Spinal cord (tissue), 10 donors: Measurements from ENCODE around the gene KLRC3. TPM values are rescaled to one million over a fixed set of nuclear protein-coding genes. Genes with fewer than 3 reads are reported as not detected.

Source experiments
- DNase-seq, 6 donors: peaks; one replicate each; pipeline versions ENCODE4 v3.0.0 to v3.0.0-alpha.2; 2013 to 2015; ENCODE audit warnings: low spot score in 6 of 6, low read depth in 4 of 6
- H3K27ac ChIP-seq: one replicate; pipeline ENCODE4 v1.5.1; 2013; ENCODE audit warnings: low read depth, low read length, control low read depth
- H3K27me3 ChIP-seq: one replicate; pipeline ENCODE4 v1.6.1; 2013; ENCODE audit warnings: low read length; ENCODE audit not compliant: control insufficient read depth, insufficient read depth
- H3K36me3 ChIP-seq: one replicate; pipeline ENCODE4 v1.6.1; 2013; ENCODE audit warnings: low read length; ENCODE audit not compliant: control insufficient read depth, insufficient read depth
- H3K4me1 ChIP-seq: one replicate; pipeline ENCODE4 v1.6.1; 2013; ENCODE audit warnings: low read length; ENCODE audit not compliant: control insufficient read depth, insufficient read depth
- H3K4me3 ChIP-seq: one replicate; pipeline ENCODE4 v1.5.1; 2013; ENCODE audit warnings: low read depth, low read length, control low read depth
- H3K9me3 ChIP-seq: one replicate; pipeline ENCODE4 v1.6.1; 2013; ENCODE audit warnings: low read length; ENCODE audit not compliant: control insufficient read depth, insufficient read depth
- WGBS: methylation state at CpG from one replicate; pipeline ENCODE4 v1.1.5; 2013; ENCODE audit warnings: missing lambda C conversion rate; ENCODE audit not compliant: insufficient coverage; 5-methylcytosine and 5-hydroxymethylcytosine counted together
- polyA plus RNA-seq, 2 donors: library from polyadenylated mRNA; unstranded; fragments of 120-200 nt; gene quantifications; one replicate each; pipeline ENCODE4 v1.2.1, GENCODE V29; 2013; ENCODE audit not compliant: insufficient read length in 2 of 2
- total RNA-seq, 2 donors: library from RNA; depleted of rRNA in 1 of 2; stranded (reverse); fragments of 120-200 nt in 1 of 2; fragments of >200 nt in 1 of 2; gene quantifications; one replicate each; pipeline versions ENCODE4 v1.2.3 to v1.2.4, GENCODE V29; 2013 to 2014
- donor health status: healthy.

Gene KLRC3
- total and polyA plus RNA-seq, 4 donors = 5.3 to 26.4 (median 8.6) TPM

DNA sequence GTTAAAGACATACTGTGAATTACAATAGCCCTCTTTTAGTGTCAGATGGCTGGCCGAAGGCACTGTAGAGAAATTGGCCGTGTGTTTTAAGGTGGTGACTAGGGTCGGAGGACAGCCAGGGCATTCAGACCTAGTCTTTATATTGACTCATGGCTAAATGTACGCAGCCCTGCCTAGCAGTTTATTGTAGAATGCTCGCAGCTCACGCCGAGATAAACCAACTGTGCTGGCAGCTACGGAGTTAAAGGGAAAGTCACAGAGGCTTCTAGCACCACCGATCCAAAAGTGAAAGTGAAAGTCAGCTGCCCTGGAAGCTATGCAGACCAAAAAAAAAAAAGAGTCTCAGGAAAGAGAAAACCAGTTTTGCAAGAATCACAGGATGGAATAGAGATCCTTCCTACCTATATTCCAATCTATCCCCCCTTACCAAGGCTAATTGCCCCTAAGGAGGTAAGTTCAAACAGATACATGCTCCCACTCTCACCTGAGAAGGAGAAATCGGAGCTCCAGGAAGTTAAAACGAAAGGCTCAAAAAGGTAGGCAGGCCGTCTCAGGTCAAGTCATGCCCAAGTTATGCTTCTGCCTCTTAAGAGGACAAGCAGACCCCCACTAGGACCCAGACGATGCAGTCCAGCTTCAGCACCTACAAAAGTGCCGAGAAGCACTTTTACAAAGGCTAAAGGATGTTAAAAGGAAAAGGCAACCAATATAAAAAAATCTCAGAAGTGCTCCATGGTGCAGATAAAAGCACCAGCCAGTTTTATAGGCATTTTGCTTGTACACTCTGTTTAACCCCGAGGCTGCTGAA lies 55.4 kb downstream of the KLRC3 start:
- no peaks in the 10 kb centered on the region for H3K36me3 ChIP-seq
- WGBS = 0% methylated on average over 11 of the region's 15 CpGs
- H3K27me3 ChIP-seq = no peaks in the 10 kb centered on the region
- peaks cover 26% of the 10 kb centered on the region for H3K4me1 ChIP-seq
- peak overlapping the region; percentile 46 for H3K4me3 ChIP-seq
- DNase-seq = peak in 4 of 6 donors; percentile 70 to 91 (median 84)
- peak overlapping the region; percentile 99 for H3K27ac ChIP-seq
- H3K9me3 ChIP-seq = no peaks in the 10 kb centered on the region

DNA sequence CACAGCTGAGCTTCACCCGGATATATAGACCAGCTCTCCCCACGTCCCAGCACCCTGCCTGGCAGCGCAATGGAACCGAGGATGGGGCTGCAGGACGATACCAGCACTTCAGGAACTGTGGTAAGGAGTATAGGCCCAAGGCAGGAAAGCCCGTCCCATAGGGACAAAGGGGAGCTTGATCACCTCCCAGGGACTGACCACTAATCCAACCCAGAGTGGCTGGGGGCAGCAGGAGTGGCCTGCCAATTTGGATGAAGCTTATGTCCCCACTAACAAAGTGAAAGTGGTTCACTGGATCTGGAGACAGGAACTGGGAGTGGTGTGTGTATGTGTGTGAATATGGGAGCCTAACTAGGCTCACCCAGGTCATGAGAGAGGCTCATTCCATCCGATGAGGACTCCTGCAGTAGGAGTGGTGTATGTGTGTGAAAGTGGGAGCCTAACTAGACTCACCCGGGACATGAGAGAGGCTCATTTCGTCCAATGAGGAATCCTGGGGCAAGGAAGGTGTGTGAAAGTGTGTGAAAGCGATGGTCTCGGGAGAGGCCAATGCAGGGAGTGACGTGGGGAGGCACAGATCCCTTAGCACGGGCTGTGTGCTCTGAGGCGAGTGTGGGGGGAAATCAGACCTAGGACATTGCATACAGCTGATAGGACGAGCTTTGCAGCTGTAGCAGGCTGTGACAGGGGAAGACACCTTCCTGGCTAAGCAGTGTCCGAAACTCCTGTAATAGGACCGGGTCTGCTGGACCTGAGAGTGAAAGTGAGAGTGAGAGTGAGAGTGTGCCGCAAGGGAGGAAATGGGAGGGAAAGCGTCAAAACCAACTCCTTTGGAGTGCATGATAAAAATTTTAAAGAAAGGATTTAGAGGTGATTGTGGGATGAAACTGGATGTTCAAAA lies 56.2 kb downstream of the KLRC3 start:
- DNase-seq = peak in 3 of 6 donors; percentile 66 to 79 (median 73)
- peaks cover 24% of the 10 kb centered on the region for H3K4me1 ChIP-seq
- H3K36me3 ChIP-seq = no peaks in the 10 kb centered on the region
- WGBS = 13% methylated on average over 17 of the region's 19 CpGs
- H3K27me3 ChIP-seq = no peaks in the 10 kb centered on the region
- no peaks in the 10 kb centered on the region for H3K9me3 ChIP-seq
- peak overlapping the region; percentile 46 for H3K4me3 ChIP-seq
- peak overlapping the region; percentile 99 for H3K27ac ChIP-seq

DNA sequence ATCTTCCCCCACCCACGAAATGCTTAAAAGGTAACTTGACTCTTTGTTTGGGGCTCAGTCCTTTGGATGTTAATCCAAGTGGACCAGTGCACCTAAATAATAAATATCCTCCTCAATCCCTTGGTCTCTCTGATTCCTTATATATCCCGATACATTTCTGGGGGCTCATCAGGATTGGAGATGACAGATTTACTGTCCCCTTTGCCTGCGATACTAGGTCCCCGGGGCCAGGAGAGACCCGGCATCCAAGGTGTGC lies 56.8 kb downstream of the KLRC3 start:
- Histone ChIP-seq H3K27me3 (no peaks in the 10 kb centered on the region), H3K36me3 (no peaks in the 10 kb centered on the region), H3K27ac (peak overlapping the region; percentile 99), H3K4me1 (peaks cover 22% of the 10 kb centered on the region), H3K9me3 (no peaks in the 10 kb centered on the region), H3K4me3 (peak overlapping the region; percentile 46)
- DNase-seq = no peak
- WGBS = 62% methylated on average over 4 of the region's 5 CpGs

DNA sequence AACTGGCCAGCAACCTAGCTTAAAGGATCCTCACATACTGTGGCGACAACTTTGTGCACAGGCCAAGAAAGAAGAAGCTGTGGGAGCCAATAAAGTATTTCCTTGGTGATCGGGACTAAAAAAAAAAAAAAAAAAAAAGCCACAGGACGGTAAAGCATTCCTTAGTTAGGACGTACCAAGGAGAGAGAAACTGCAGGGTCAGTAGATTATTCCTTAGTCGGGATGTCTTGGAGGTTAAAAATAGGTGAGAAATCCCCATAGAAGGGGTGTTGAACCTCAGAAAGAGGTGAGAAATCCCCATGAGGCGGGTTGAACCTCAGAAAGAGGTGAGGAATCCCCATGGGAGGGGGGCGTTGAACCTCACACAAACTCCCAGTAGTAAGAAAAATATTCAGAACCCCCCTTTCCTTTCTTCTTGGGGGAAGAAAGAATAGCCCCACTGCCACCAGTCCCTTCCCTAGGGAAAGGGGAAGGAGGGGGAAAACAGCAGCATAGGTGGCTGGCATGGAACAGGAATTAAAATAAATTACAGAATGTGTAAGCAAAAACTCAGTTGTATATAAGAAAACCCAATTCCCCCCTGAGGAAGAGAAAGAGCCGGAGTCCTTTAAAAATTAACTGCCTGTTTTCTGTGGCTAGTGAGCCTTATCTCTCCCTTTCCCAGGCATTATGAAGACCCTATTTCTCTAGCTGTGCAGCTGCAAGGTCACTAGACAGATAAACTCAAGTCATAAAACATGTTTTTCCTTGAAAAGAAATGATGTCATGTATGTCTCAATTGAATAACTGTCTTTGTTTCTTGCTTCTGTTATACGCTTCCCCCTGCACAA lies 57.4 kb downstream of the KLRC3 start:
- 41% methylated on average over 3 of the region's 9 CpGs for WGBS
- H3K27me3 ChIP-seq = no peaks in the 10 kb centered on the region
- peak overlapping the region; percentile 99 for H3K27ac ChIP-seq
- H3K9me3 ChIP-seq = no peaks in the 10 kb centered on the region
- peak overlapping the region; percentile 46 for H3K4me3 ChIP-seq
- peak in 2 of 6 donors; percentile 16 to 46 for DNase-seq
- H3K4me1 ChIP-seq = peaks cover 17% of the 10 kb centered on the region
- H3K36me3 ChIP-seq = no peaks in the 10 kb centered on the region

DNA sequence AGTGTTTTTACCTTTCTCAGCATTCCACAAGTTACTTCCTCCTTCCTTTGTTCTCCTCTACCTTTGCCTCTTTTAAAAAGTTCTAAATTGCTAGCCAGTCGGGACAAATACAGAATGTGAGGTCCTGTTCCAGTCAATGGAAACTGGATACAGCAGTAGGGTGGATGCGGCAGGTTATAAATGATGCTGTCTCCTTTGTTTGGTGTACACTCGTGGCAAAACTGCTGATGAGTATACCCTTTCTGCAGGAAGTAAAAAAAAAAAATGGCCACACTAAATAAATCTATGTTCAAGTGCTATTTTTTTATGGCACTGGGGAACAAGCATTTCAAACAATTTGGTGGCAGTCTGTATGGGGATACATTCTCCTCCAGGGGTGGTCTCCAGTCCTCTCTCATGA lies 58.1 kb downstream of the KLRC3 start:
- Histone ChIP-seq H3K27ac (peak overlapping the region; percentile 99), H3K36me3 (no peaks in the 10 kb centered on the region), H3K9me3 (no peaks in the 10 kb centered on the region), H3K27me3 (no peaks in the 10 kb centered on the region), H3K4me1 (peaks cover 14% of the 10 kb centered on the region), H3K4me3 (peak overlapping the region; percentile 7)
- WGBS = no CpG with 5 or more reads among the region's 3 CpGs
- DNase-seq = no peak

Other genes with a start within 250 kb of the KLRC3 start
- 10 to 100 TPM in 1 of 2 donors, 1 to 10 TPM in 1; 6.3 to 27.2 TPM for gene OLR1, start 248.5 kb downstream of the KLRC3 start, total RNA-seq
- gene OLR1, start 248.5 kb downstream of the KLRC3 start, polyA plus RNA-seq = 10 to 100 TPM; 16.0 to 26.8 TPM
- gene TMEM52B, start 241.6 kb downstream of the KLRC3 start, total RNA-seq = 1 to 10 TPM in 1 of 2 donors, under 1 TPM in 1; 0.83 to 1.8 TPM
- 1 to 10 TPM; 2.1 to 2.7 TPM for gene TMEM52B, start 241.6 kb downstream of the KLRC3 start, polyA plus RNA-seq
- 100 to 1,000 TPM; 115 to 185 TPM for gene GABARAPL1, start 207.7 kb downstream of the KLRC3 start, total RNA-seq
- 100 to 1,000 TPM; 186 to 199 TPM for gene GABARAPL1, start 207.7 kb downstream of the KLRC3 start, polyA plus RNA-seq
- gene KLRD1, start 112.7 kb downstream of the KLRC3 start, total RNA-seq = 1 to 10 TPM in 1 of 2 donors, under 1 TPM in 1; 0.83 to 1.4 TPM
- gene KLRD1, start 112.7 kb downstream of the KLRC3 start, polyA plus RNA-seq = under 1 TPM; 0.10 to 0.41 TPM
- 10 to 100 TPM in 1 of 2 donors, 1 to 10 TPM in 1; 4.6 to 10.1 TPM for gene KLRK1, start 30.6 kb downstream of the KLRC3 start, total RNA-seq
- gene KLRK1, start 30.6 kb downstream of the KLRC3 start, polyA plus RNA-seq = 1 to 10 TPM; 2.1 to 4.8 TPM
- gene KLRC4, start 10.8 kb downstream of the KLRC3 start, total RNA-seq = 1 to 10 TPM; 3.2 to 7.7 TPM
- gene KLRC4, start 10.8 kb downstream of the KLRC3 start, polyA plus RNA-seq = 1 to 10 TPM; 3.8 to 4.2 TPM
- 10 to 100 TPM in 1 of 2 donors, 1 to 10 TPM in 1; 9.7 to 29.0 TPM for gene KLRC2, start 15.4 kb upstream of the KLRC3 start, total RNA-seq
- gene KLRC2, start 15.4 kb upstream of the KLRC3 start, polyA plus RNA-seq = 10 to 100 TPM; 11.0 to 13.3 TPM
- under 1 TPM in 1 of 2 donors, not detected in 1; 0.99 TPM for gene KLRC1, start 32.8 kb upstream of the KLRC3 start, total RNA-seq
- 1 to 10 TPM; 1.6 to 1.9 TPM for gene KLRC1, start 32.8 kb upstream of the KLRC3 start, polyA plus RNA-seq
- under 1 TPM; 0.59 to 0.83 TPM for gene EIF2S3B, start 85.3 kb upstream of the KLRC3 start, total RNA-seq
- 1 to 10 TPM in 1 of 2 donors, under 1 TPM in 1; 0.60 to 4.3 TPM for gene EIF2S3B, start 85.3 kb upstream of the KLRC3 start, polyA plus RNA-seq
- gene MAGOHB, start 193.0 kb upstream of the KLRC3 start, total RNA-seq = 10 to 100 TPM; 20.3 to 28.3 TPM
- 10 to 100 TPM; 18.3 to 22.2 TPM for gene MAGOHB, start 193.0 kb upstream of the KLRC3 start, polyA plus RNA-seq